ENCODE measurements around the gene PAK6.

- TF ChIP-seq CTCF (conservative IDR thresholded peaks at IDR 0.05; ENCODE audit: low read depth, low read length) (no peak), EZH2 (IDR thresholded peaks at IDR 0.05; ENCODE audit: borderline replicate concordance, low read depth, low read length, poor library complexity, severe bottlenecking) (no peak)
Observed at GRCh38 chr15:40247406-40247971, 8.6 kb downstream of the PAK6 start.
